MV-4-11 (cell line): ENCODE measurements around the gene GAB2.

Source experiments
- DNase-seq: peaks from one replicate; lab custom pipeline; 2025; lab: John Stamatoyannopoulos, UW

The GAB2 gene

GRCh38 chr11:78205691-78206090 lies 211.9 kb downstream of the GAB2 start:
- DNase-seq = no peak

GRCh38 chr11:78205256-78205655 lies 212.4 kb downstream of the GAB2 start:
- DNase-seq = no peak

- DNase-seq = no peak
These were observed 214.4 kb downstream of the GAB2 start for GRCh38 chr11:78203184-78203583.

GRCh38 chr11:78202733-78203167 lies 214.9 kb downstream of the GAB2 start:
- DNase-seq = no peak

GRCh38 chr11:78201096-78201818 lies 216.4 kb downstream of the GAB2 start:
- no peak for DNase-seq

GRCh38 chr11:78200553-78200952 lies 217.1 kb downstream of the GAB2 start:
- DNase-seq = no peak

- DNase-seq = no peak
These were observed 217.6 kb downstream of the GAB2 start for GRCh38 chr11:78200061-78200460.

GRCh38 chr11:78199653-78200015 lies 218.0 kb downstream of the GAB2 start:
- DNase-seq = no peak

- DNase-seq = no peak
These were observed 218.5 kb downstream of the GAB2 start for GRCh38 chr11:78199015-78199652.

- no peak for DNase-seq
These were observed 219.8 kb downstream of the GAB2 start for GRCh38 chr11:78197816-78198215.

- DNase-seq = no peak
These were observed 220.9 kb downstream of the GAB2 start for GRCh38 chr11:78196661-78197091.

GRCh38 chr11:78195917-78196560 lies 221.6 kb downstream of the GAB2 start:
- DNase-seq = no peak

GRCh38 chr11:78194490-78194889 lies 223.1 kb downstream of the GAB2 start:
- DNase-seq = no peak

- no peak for DNase-seq
These were observed 223.8 kb downstream of the GAB2 start for GRCh38 chr11:78193806-78194205.

- peak; percentile 46 for DNase-seq
These were observed 224.7 kb downstream of the GAB2 start for GRCh38 chr11:78192911-78193351.

- DNase-seq = no peak
These were observed 225.3 kb downstream of the GAB2 start for GRCh38 chr11:78192223-78192719.

GRCh38 chr11:78190871-78191538 lies 226.6 kb downstream of the GAB2 start:
- DNase-seq = no peak

- no peak for DNase-seq
These were observed 227.2 kb downstream of the GAB2 start for GRCh38 chr11:78190374-78190773.

- DNase-seq = no peak
These were observed 227.8 kb downstream of the GAB2 start for GRCh38 chr11:78189851-78190250.

- DNase-seq = no peak
These were observed 228.4 kb downstream of the GAB2 start for GRCh38 chr11:78189174-78189724.

- DNase-seq = peak; percentile 94
These were observed 229.1 kb downstream of the GAB2 start, which contains the start of the genes KCTD21 and USP35 for GRCh38 chr11:78188286-78189173. TSS of gene KCTD21 (minus strand) at chr11:78188626. CDS start at chr11:78174554, 14,072 bp downstream. TSS of gene USP35 (plus strand) at chr11:78188919. CDS start at chr11:78196246, 7,327 bp downstream.
